ENCODE measurements around the gene UACA.

DNA sequence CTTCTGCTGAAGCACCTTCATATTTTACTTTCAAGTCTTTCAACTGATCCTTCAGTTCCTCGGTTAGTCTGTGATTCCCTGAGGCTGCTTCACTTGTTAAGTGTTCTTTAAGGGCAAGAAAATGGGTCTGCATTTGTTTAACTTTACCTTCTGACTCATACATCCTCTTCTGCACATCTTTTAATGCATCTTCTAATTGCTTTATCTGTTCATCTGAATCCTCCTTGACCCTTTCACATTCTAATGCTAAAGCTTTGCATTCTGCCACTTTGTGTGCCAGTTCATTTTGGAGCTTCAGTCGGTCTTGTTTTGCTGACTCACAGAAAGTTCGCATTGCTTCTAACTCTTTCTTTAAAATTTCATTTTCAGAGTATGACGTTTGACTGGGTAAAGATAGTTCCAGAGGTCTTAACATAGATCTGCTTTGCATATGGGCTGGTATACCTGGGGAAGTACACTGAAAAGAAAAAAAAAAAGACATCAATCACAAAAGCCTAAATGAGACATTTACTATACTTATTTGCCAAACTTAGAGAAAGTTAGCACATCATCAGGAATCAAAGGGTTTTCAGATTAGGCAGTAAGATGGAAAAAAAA, 94.3 kb downstream of the UACA start:
- TF ChIP-seq POLR2AphosphoS2 (IDR thresholded peaks at IDR 0.05; ENCODE audit: low read length) (no peak), CTCF (IDR thresholded peaks at IDR 0.05 in 2 of 3, conservative IDR thresholded peaks at IDR 0.05 in 1 of 3; ENCODE audit: insufficient read depth in 2 of 3, low read depth in 1 of 3, low read length in 3 of 3) (no peak), MAFF (IDR thresholded peaks at IDR 0.05; ENCODE audit: low read length) (no peak), SP2 (IDR thresholded peaks at IDR 0.05; ENCODE audit: extremely low read depth, low read depth, low read length, poor library complexity, severe bottlenecking) (no peak), TCF7L2 (IDR thresholded peaks at IDR 0.05; ENCODE audit: low read depth, low read length) (no peak), REST (IDR thresholded peaks at IDR 0.05; ENCODE audit: borderline replicate concordance) (no peak), REST (CRISPR knock-in tag; IDR thresholded peaks at IDR 0.05; ENCODE audit: low read depth) (no peak), NFIC (IDR thresholded peaks at IDR 0.05) (no peak), HDAC1 (IDR thresholded peaks at IDR 0.05) (no peak)
- TF ChIP-seq, protein P1, sequence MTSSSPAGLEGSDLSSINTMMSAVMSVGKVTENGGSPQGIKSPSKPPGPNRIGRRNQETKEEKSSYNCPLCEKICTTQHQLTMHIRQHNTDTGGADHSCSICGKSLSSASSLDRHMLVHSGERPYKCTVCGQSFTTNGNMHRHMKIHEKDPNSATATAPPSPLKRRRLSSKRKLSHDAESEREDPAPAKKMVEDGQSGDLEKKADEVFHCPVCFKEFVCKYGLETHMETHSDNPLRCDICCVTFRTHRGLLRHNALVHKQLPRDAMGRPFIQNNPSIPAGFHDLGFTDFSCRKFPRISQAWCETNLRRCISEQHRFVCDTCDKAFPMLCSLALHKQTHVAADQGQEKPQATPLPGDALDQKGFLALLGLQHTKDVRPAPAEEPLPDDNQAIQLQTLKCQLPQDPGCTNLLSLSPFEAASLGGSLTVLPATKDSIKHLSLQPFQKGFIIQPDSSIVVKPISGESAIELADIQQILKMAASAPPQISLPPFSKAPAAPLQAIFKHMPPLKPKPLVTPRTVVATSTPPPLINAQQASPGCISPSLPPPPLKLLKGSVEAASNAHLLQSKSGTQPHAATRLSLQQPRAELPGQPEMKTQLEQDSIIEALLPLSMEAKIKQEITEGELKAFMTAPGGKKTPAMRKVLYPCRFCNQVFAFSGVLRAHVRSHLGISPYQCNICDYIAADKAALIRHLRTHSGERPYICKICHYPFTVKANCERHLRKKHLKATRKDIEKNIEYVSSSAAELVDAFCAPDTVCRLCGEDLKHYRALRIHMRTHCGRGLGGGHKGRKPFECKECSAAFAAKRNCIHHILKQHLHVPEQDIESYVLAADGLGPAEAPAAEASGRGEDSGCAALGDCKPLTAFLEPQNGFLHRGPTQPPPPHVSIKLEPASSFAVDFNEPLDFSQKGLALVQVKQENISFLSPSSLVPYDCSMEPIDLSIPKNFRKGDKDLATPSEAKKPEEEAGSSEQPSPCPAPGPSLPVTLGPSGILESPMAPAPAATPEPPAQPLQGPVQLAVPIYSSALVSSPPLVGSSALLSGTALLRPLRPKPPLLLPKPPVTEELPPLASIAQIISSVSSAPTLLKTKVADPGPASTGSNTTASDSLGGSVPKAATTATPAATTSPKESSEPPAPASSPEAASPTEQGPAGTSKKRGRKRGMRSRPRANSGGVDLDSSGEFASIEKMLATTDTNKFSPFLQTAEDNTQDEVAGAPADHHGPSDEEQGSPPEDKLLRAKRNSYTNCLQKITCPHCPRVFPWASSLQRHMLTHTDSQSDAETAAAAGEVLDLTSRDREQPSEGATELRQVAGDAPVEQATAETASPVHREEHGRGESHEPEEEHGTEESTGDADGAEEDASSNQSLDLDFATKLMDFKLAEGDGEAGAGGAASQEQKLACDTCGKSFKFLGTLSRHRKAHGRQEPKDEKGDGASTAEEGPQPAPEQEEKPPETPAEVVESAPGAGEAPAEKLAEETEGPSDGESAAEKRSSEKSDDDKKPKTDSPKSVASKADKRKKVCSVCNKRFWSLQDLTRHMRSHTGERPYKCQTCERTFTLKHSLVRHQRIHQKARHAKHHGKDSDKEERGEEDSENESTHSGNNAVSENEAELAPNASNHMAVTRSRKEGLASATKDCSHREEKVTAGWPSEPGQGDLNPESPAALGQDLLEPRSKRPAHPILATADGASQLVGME (CRISPR knock-in tag; IDR thresholded peaks at IDR 0.05): no peak

Measured in K562 (cell line).